Measurements from ENCODE around the gene C16orf90. TPM values are rescaled to one million over a fixed set of nuclear protein-coding genes. Genes with fewer than 3 reads are reported as not detected.

Gene C16orf90
- total RNA-seq, 2 donors from 2014 or later: not detected

DNA sequence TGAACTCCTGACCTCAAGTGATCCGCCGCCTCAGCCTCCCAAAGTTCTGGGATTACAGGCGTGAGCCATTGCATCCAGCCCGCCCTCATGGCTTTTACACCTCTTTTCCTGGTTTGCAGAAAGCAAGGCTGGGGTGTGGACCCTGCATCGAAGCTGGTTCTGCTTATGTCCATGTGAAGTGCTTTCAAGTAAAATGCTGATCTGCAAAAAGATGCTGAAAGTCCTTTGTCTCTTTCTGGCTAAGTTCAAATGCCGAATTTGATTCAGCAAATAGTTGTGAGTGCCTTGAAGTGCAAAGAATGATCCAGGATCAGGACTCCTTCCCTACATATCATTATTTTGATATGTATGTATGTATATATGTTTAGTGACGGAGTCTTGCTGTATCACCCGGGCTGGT is 34.7 kb downstream of the C16orf90 start:
- DNase-seq: no peak
- peak overlapping the region; percentile 96 for H3K4me3 ChIP-seq (ENCODE audit: low read length)
- H3K27ac ChIP-seq (ENCODE audit: low read depth, low read length): no peak overlapping the region
- no peaks in the 10 kb centered on the region for H3K27me3 ChIP-seq (ENCODE audit: control insufficient read depth, insufficient read depth, low read length, poor library complexity, severe bottlenecking)
- H3K27ac Mint-ChIP-seq: peak overlapping the region; percentile 94
- H3K27me3 Mint-ChIP-seq (ENCODE audit: insufficient read depth): no peaks in the 10 kb centered on the region
- peaks cover 13% of the 10 kb centered on the region for H3K36me3 ChIP-seq (ENCODE audit: control insufficient read depth, insufficient read depth, low read length)
- TF ChIP-seq, protein P1, sequence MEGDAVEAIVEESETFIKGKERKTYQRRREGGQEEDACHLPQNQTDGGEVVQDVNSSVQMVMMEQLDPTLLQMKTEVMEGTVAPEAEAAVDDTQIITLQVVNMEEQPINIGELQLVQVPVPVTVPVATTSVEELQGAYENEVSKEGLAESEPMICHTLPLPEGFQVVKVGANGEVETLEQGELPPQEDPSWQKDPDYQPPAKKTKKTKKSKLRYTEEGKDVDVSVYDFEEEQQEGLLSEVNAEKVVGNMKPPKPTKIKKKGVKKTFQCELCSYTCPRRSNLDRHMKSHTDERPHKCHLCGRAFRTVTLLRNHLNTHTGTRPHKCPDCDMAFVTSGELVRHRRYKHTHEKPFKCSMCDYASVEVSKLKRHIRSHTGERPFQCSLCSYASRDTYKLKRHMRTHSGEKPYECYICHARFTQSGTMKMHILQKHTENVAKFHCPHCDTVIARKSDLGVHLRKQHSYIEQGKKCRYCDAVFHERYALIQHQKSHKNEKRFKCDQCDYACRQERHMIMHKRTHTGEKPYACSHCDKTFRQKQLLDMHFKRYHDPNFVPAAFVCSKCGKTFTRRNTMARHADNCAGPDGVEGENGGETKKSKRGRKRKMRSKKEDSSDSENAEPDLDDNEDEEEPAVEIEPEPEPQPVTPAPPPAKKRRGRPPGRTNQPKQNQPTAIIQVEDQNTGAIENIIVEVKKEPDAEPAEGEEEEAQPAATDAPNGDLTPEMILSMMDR (conservative IDR thresholded peaks at IDR 0.05): no peak
- H3K9me3 ChIP-seq (ENCODE audit: control insufficient read depth, low read length): no peaks in the 10 kb centered on the region
- H3K9ac ChIP-seq (ENCODE audit: extremely low read depth, low read length, poor library complexity, severe bottlenecking): no peak overlapping the region
- H3K4me1 Mint-ChIP-seq: peaks cover 38% of the 10 kb centered on the region
- H3K4me3 Mint-ChIP-seq: no peak overlapping the region
- peaks cover 10% of the 10 kb centered on the region for H3K36me3 Mint-ChIP-seq (ENCODE audit: low read depth)
- no peaks in the 10 kb centered on the region for H3K9me3 Mint-ChIP-seq
- H3K4me1 ChIP-seq (ENCODE audit: control insufficient read depth, insufficient read depth, low read length): peaks cover 7% of the 10 kb centered on the region
- WGBS, 2 experiments (ENCODE audit: insufficient coverage in 1 of 2, insufficient read length in 1 of 2): 94 to 97% methylated on average over 5 to 8 of the region's 8 CpGs

DNA sequence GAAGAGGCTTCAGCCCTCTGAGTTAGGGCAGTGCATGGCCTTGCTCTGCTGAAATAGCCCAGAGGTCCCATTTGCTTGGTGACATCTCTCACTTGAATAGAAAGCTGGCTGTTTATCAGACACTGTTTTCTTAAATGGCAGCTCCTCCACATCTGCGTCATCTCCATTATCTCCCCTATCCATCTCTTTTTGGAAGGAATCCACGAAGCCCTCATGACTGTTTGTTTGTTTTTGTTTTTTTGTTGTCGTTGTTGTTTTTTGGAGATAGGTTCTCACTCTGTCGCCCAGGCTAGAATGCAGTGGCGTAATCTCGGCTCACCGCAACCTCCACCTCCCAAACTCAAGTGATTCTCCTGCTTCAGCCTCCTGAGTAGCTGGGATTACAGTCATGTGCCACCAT is 35.2 kb downstream of the C16orf90 start:
- peaks cover 7% of the 10 kb centered on the region for H3K4me1 ChIP-seq (ENCODE audit: control insufficient read depth, insufficient read depth, low read length)
- DNase-seq: no peak
- H3K27ac Mint-ChIP-seq: peak overlapping the region; percentile 71
- peaks cover 6% of the 10 kb centered on the region for H3K36me3 Mint-ChIP-seq (ENCODE audit: low read depth)
- H3K4me3 Mint-ChIP-seq: peak overlapping the region; percentile 94
- no peaks in the 10 kb centered on the region for H3K9me3 Mint-ChIP-seq
- no peaks in the 10 kb centered on the region for H3K9me3 ChIP-seq (ENCODE audit: control insufficient read depth, low read length)
- H3K9ac ChIP-seq (ENCODE audit: extremely low read depth, low read length, poor library complexity, severe bottlenecking): peak overlapping the region; percentile 93
- H3K27ac ChIP-seq (ENCODE audit: low read depth, low read length): peak overlapping the region; percentile 19
- WGBS, 2 experiments (ENCODE audit: insufficient coverage in 1 of 2, insufficient read length in 1 of 2): 89 to 100% methylated on average over 1 to 5 of the region's 7 CpGs
- no peaks in the 10 kb centered on the region for H3K27me3 Mint-ChIP-seq (ENCODE audit: insufficient read depth)
- H3K4me1 Mint-ChIP-seq: peaks cover 38% of the 10 kb centered on the region
- peak overlapping the region; percentile 96 for H3K4me3 ChIP-seq (ENCODE audit: low read length)
- H3K27me3 ChIP-seq (ENCODE audit: control insufficient read depth, insufficient read depth, low read length, poor library complexity, severe bottlenecking): no peaks in the 10 kb centered on the region
- TF ChIP-seq, protein P1 (conservative IDR thresholded peaks at IDR 0.05): no peak
- peaks cover 9% of the 10 kb centered on the region for H3K36me3 ChIP-seq (ENCODE audit: control insufficient read depth, insufficient read depth, low read length)

DNA sequence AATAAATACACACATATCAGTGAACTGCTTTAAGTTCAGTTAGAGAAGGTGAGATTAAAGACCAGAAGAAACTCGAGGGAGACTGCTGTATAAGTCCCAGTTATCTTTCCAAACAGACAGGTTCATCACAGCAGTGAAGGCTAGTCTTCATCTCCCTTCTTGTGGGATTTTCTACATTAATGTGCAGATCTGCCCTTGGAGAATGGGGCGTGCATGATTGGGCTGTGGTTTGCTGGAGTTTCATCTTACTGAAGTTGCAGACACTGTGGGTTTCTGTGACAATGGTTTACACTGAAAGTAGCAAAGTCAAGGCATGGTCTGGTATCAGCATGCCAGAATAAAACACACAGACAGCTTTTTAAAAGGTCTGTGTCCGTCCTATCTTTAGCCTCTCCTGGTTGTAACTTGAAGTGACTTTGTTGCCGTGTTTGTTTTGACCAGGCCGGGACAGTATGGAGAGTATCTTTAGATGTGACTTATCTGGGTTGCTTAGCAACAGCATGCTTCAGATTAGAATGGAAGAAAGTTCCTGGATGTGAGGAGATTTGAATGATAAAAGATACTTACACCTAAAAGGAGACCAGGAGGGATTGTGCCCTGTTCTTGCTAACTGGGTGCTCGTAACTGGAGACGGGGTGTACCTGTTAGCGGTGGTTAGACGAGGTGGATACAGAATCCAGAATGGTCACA is 35.7 kb downstream of the C16orf90 start:
- Mint-ChIP-seq H3K27ac (peak overlapping the region; percentile 71), H3K4me3 (peak overlapping the region; percentile 94)
- 51 to 77% methylated on average over 8 to 9 of the region's 9 CpGs for WGBS, 2 experiments (ENCODE audit: insufficient coverage in 1 of 2, insufficient read length in 1 of 2)

More for the DNA sequence above, 35.7 kb downstream of the C16orf90 start:
- peaks cover 6% of the 10 kb centered on the region for H3K36me3 Mint-ChIP-seq (ENCODE audit: low read depth)
- peaks cover 6% of the 10 kb centered on the region for H3K36me3 ChIP-seq (ENCODE audit: control insufficient read depth, insufficient read depth, low read length)
- H3K4me3 ChIP-seq (ENCODE audit: low read length): peak overlapping the region; percentile 96
- H3K27me3 ChIP-seq (ENCODE audit: control insufficient read depth, insufficient read depth, low read length, poor library complexity, severe bottlenecking): no peaks in the 10 kb centered on the region
- no peak for DNase-seq
- peaks cover 38% of the 10 kb centered on the region for H3K4me1 Mint-ChIP-seq
- H3K27ac ChIP-seq (ENCODE audit: low read depth, low read length): peak overlapping the region; percentile 19
- TF ChIP-seq, protein P1 (conservative IDR thresholded peaks at IDR 0.05): no peak
- no peaks in the 10 kb centered on the region for H3K27me3 Mint-ChIP-seq (ENCODE audit: insufficient read depth)
- peak overlapping the region; percentile 93 for H3K9ac ChIP-seq (ENCODE audit: extremely low read depth, low read length, poor library complexity, severe bottlenecking)
- peaks cover 7% of the 10 kb centered on the region for H3K4me1 ChIP-seq (ENCODE audit: control insufficient read depth, insufficient read depth, low read length)
- no peaks in the 10 kb centered on the region for H3K9me3 ChIP-seq (ENCODE audit: control insufficient read depth, low read length)
- no peaks in the 10 kb centered on the region for H3K9me3 Mint-ChIP-seq
